ENCODE results near the gene CALN1. TPM values are rescaled to one million over a fixed set of nuclear protein-coding genes. Genes with fewer than 3 reads are reported as not detected.

The CALN1 gene
- total and polyA plus RNA-seq, 2 experiments from 2014 or later, result 7.6 to 14.5 TPM

DNA sequence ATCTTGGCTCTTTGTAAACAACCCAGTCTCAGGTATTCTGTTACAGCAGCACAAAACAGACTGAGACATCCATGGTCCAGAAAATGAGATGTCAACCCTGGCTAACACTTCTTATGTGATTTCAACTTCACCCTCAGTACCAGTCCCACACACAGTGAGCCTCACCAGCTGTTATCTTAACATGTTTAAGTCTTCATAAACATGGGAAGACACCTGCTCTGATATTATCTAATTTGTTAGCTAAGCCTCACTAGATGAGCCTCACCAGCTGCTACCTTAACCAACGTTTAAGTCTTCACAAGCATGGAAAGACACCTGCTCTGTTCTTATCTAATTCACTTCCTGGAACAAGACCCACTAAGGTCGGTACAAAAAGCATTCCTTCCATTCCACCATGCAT, 130.8 kb downstream of the CALN1 start:
- peaks cover 41% of the 10 kb centered on the region for H3K36me3 Mint-ChIP-seq (ENCODE audit: low read depth)

More for the DNA sequence above, 130.8 kb downstream of the CALN1 start:
- Histone ChIP-seq H4K20me1 (replicated peaks; ENCODE audit: insufficient read depth) (no peaks in the 10 kb centered on the region; the same call in 1 of the 2 replicates), H3F3A (replicated peaks; ENCODE audit: low read depth) (no peaks in the 10 kb centered on the region), H3K27ac (ENCODE audit: low read depth) (no peak overlapping the region), H2AFZ (no peak overlapping the region), H3K4me1 (ENCODE audit: insufficient read depth) (peaks cover 12% of the 10 kb centered on the region; the same call in 1 of the 2 replicates), H3K36me3 (ENCODE audit: insufficient read depth) (0 out of 2 replicates have a peak, but pooled peaks cover 5% of the 10 kb centered on the region), H3K4me3 (no peak overlapping the region), H3K79me2 (replicated peaks; ENCODE audit: insufficient read depth) (peaks cover 15% of the 10 kb centered on the region; the same call in 1 of the 2 replicates), H3K9me2 (ENCODE audit: insufficient read depth) (no peaks in the 10 kb centered on the region), H3K27me3 (ENCODE audit: insufficient read depth) (no peaks in the 10 kb centered on the region), H3K4me2 (no peak overlapping the region)
- peaks cover 33% of the 10 kb centered on the region for H3K9me3 Mint-ChIP-seq
- H3K4me3 Mint-ChIP-seq, result no peak overlapping the region
- TF ChIP-seq, protein P1, sequence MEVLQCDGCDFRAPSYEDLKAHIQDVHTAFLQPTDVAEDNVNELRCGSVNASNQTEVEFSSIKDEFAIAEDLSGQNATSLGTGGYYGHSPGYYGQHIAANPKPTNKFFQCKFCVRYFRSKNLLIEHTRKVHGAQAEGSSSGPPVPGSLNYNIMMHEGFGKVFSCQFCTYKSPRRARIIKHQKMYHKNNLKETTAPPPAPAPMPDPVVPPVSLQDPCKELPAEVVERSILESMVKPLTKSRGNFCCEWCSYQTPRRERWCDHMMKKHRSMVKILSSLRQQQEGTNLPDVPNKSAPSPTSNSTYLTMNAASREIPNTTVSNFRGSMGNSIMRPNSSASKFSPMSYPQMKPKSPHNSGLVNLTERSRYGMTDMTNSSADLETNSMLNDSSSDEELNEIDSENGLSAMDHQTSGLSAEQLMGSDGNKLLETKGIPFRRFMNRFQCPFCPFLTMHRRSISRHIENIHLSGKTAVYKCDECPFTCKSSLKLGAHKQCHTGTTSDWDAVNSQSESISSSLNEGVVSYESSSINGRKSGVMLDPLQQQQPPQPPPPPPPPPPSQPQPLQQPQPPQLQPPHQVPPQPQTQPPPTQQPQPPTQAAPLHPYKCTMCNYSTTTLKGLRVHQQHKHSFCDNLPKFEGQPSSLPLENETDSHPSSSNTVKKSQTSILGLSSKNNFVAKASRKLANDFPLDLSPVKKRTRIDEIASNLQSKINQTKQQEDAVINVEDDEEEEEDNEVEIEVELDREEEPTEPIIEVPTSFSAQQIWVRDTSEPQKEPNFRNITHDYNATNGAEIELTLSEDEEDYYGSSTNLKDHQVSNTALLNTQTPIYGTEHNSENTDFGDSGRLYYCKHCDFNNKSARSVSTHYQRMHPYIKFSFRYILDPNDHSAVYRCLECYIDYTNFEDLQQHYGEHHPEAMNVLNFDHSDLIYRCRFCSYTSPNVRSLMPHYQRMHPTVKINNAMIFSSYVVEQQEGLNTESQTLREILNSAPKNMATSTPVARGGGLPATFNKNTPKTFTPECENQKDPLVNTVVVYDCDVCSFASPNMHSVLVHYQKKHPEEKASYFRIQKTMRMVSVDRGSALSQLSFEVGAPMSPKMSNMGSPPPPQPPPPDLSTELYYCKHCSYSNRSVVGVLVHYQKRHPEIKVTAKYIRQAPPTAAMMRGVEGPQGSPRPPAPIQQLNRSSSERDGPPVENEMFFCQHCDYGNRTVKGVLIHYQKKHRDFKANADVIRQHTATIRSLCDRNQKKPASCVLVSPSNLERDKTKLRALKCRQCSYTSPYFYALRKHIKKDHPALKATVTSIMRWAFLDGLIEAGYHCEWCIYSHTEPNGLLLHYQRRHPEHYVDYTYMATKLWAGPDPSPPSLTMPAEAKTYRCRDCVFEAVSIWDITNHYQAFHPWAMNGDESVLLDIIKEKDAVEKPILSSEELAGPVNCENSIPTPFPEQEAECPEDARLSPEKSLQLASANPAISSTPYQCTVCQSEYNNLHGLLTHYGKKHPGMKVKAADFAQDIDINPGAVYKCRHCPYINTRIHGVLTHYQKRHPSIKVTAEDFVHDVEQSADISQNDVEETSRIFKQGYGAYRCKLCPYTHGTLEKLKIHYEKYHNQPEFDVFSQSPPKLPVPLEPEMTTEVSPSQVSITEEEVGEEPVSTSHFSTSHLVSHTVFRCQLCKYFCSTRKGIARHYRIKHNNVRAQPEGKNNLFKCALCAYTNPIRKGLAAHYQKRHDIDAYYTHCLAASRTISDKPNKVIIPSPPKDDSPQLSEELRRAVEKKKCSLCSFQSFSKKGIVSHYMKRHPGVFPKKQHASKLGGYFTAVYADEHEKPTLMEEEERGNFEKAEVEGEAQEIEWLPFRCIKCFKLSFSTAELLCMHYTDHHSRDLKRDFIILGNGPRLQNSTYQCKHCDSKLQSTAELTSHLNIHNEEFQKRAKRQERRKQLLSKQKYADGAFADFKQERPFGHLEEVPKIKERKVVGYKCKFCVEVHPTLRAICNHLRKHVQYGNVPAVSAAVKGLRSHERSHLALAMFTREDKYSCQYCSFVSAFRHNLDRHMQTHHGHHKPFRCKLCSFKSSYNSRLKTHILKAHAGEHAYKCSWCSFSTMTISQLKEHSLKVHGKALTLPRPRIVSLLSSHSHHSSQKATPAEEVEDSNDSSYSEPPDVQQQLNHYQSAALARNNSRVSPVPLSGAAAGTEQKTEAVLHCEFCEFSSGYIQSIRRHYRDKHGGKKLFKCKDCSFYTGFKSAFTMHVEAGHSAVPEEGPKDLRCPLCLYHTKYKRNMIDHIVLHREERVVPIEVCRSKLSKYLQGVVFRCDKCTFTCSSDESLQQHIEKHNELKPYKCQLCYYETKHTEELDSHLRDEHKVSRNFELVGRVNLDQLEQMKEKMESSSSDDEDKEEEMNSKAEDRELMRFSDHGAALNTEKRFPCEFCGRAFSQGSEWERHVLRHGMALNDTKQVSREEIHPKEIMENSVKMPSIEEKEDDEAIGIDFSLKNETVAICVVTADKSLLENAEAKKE (CRISPR knock-in tag; IDR thresholded peaks at IDR 0.05), result no peak
- ATAC-seq (no peak), DNase-seq (ENCODE audit: low spot score) (no peak)
- H3K4me1 Mint-ChIP-seq, result peaks cover 17% of the 10 kb centered on the region
- H3K27me3 Mint-ChIP-seq (ENCODE audit: insufficient read depth, low read depth, poor library complexity), result peaks cover 6% of the 10 kb centered on the region
- no peak overlapping the region for H3K27ac Mint-ChIP-seq

Data from GM23338 (cell line).